ENCODE results near the gene PRKAG2.

DNA sequence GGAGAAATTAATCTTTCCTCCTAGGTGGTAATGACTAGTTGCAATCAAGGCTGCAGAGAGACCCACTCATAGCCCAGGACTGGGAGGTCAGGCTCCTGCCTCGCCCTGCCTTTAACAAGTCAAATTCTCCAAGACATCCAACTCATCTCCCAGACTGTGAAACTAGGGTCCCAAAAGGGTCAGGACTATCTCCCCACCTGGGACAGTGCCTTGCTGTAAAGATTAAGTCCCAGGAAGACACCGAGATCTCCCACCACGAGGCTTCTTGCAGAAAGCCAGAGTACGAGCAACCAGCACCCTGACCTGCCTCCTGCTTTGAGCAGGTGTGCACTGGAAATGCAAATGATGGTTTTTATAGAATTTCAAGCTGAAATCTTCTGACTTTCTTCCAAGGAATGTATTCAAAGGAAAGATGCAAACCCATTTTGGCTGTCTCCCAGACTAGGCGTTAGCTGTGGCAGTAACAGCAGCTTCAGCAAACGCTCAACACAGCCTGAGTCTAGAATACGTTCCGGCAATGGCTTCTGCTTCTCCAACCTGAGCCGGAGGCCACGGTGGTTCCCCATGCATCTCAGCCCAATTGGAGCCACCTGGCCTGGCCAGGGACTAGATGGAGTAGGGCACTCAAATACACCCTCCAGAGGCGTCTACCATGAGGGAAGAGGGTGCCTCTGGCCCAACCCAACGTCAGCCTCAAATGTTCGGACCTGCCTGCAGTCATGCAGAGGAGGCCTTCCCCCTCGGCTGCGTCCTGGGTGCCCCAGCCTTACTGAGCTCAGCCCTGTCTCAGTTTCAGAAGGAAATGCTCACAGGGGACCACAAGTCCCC is 170.4 kb downstream of the PRKAG2 start:
- TF ChIP-seq CTCF (IDR thresholded peaks at IDR 0.05): no peak
- TF ChIP-seq POLR2A (IDR thresholded peaks at IDR 0.05): no peak
